Cortex of kidney (tissue), 1 donor: ENCODE results near the gene ADGB.
"Not testable (repeated sequence)": the region's sequence is repeated elsewhere in the genome, so short reads cannot be mapped to it uniquely, and the experiment has no call there.

Experiments used
- DNase-seq: peaks from one replicate; lab custom pipeline; 2025; lab: John Stamatoyannopoulos, UW

The ADGB gene

GRCh38 chr6:146598772-146599405 is at the start of gene ADGB:
ADGB (plus strand) TSS chr6:146598972; CDS start chr6:146599041, 69 bp downstream.
- no peak for DNase-seq

GRCh38 chr6:146550911-146551310 is 47.9 kb upstream of the ADGB start:
- no peak for DNase-seq

- no peak for DNase-seq
Measured at GRCh38 chr6:146551545-146551944, 47.2 kb upstream of the ADGB start.

GRCh38 chr6:146553377-146554135 is 45.2 kb upstream of the ADGB start:
- DNase-seq: no peak

GRCh38 chr6:146560607-146561006 is 38.2 kb upstream of the ADGB start:
- no peak for DNase-seq

GRCh38 chr6:146566661-146567060 is 32.1 kb upstream of the ADGB start:
- not testable (repeated sequence) for DNase-seq

- not testable (repeated sequence) for DNase-seq
Measured at GRCh38 chr6:146568619-146569018, 30.2 kb upstream of the ADGB start.

GRCh38 chr6:146574211-146574610 is 24.6 kb upstream of the ADGB start:
- no peak for DNase-seq

GRCh38 chr6:146578054-146578453 is 20.7 kb upstream of the ADGB start:
- DNase-seq: no peak

GRCh38 chr6:146581968-146582367 is 16.8 kb upstream of the ADGB start:
- no peak for DNase-seq

GRCh38 chr6:146582857-146583256 is 15.9 kb upstream of the ADGB start:
- DNase-seq: no peak

- DNase-seq: no peak
Measured at GRCh38 chr6:146583966-146584365, 14.8 kb upstream of the ADGB start.

GRCh38 chr6:146587459-146587858 is 11.3 kb upstream of the ADGB start:
- DNase-seq: no peak

- no peak for DNase-seq
Measured at GRCh38 chr6:146590492-146590891, 8.3 kb upstream of the ADGB start.

GRCh38 chr6:146592451-146592850 is 6.3 kb upstream of the ADGB start:
- DNase-seq: no peak

- DNase-seq: no peak
Measured at GRCh38 chr6:146593986-146594385, 4.8 kb upstream of the ADGB start.

GRCh38 chr6:146594495-146594894 is 4.3 kb upstream of the ADGB start:
- no peak for DNase-seq

GRCh38 chr6:146595972-146596731 is 2.6 kb upstream of the ADGB start:
- no peak for DNase-seq

- no peak for DNase-seq
Measured at GRCh38 chr6:146601352-146601751, 2.6 kb downstream of the ADGB start.

- DNase-seq: no peak
Measured at GRCh38 chr6:146602526-146602925, 3.8 kb downstream of the ADGB start.

- DNase-seq: no peak
Measured at GRCh38 chr6:146613947-146614346, 15.2 kb downstream of the ADGB start.

GRCh38 chr6:146620655-146621054 is 21.9 kb downstream of the ADGB start:
- DNase-seq: no peak

GRCh38 chr6:146628350-146628749 is 29.6 kb downstream of the ADGB start:
- DNase-seq: no peak
